IPS-20b (cell line): ENCODE data around the gene ASB12.

ENCODE experiments used
- H3K27ac ChIP-seq: one replicate; pipeline ENCODE4 v1.5.1; 2013; ENCODE audit warnings: low read length
- H3K27me3 ChIP-seq: 2 replicates; pipeline ENCODE4 v1.6.1; 2013; ENCODE audit warnings: mild to moderate bottlenecking, low read length, inconsistent platforms; ENCODE audit not compliant: insufficient read depth
- H3K36me3 ChIP-seq: 2 replicates; pipeline ENCODE4 v1.6.1; 2013; ENCODE audit warnings: low read depth, mild to moderate bottlenecking, inconsistent platforms, low read length, moderate library complexity; ENCODE audit not compliant: insufficient read depth
- H3K4me1 ChIP-seq: 2 replicates; pipeline ENCODE4 v1.6.1; 2013; ENCODE audit warnings: mild to moderate bottlenecking, control low read depth, inconsistent platforms, low read length, moderate library complexity; ENCODE audit not compliant: insufficient read depth
- H3K4me3 ChIP-seq: 2 replicates; pipeline ENCODE4 v1.5.1; 2013; ENCODE audit warnings: mild to moderate bottlenecking, low read length, inconsistent platforms
- H3K9ac ChIP-seq: 2 replicates; pipeline ENCODE4 v1.6.1; 2013; ENCODE audit warnings: low read depth, mild to moderate bottlenecking, inconsistent platforms, low read length, moderate library complexity
- H3K9me3 ChIP-seq: 2 replicates; pipeline ENCODE4 v1.6.1; 2013; ENCODE audit warnings: mild to moderate bottlenecking, low read depth, low read length, inconsistent platforms; ENCODE audit not compliant: insufficient read depth

The ASB12 gene

DNA sequence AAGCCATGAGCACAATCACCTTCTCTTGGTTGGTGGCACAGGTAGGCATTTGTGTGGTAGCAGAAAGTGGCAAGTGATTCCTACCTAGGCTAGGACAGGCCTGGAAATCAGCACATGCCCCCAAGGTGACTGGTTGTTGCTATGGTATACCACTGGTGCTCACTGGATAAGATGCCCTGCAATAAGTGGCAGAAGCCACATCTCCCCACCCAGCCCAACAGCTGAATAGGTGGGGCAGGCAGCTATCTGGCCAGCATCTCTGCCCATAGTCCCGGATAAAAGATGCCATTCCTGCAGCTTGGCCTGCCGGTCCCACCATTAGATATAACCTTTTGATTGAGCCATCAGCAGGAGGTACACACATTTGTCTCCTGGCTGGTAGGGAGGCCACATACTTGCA lies 46.0 kb downstream of the ASB12 start:
- no peaks in the 10 kb centered on the region for H3K9me3 ChIP-seq
- no peak overlapping the region for H3K4me3 ChIP-seq
- H3K27me3 ChIP-seq, result no peaks in the 10 kb centered on the region
- no peak overlapping the region for H3K27ac ChIP-seq
- no peak overlapping the region for H3K9ac ChIP-seq
- H3K36me3 ChIP-seq, result no peaks in the 10 kb centered on the region
- no peaks in the 10 kb centered on the region for H3K4me1 ChIP-seq

- Histone ChIP-seq H3K27ac (no peak overlapping the region), H3K9me3 (no peaks in the 10 kb centered on the region), H3K9ac (no peak overlapping the region), H3K27me3 (no peaks in the 10 kb centered on the region), H3K36me3 (no peaks in the 10 kb centered on the region), H3K4me3 (no peak overlapping the region), H3K4me1 (no peaks in the 10 kb centered on the region)
Observed at GRCh38 chrX:64182208-64182607, 48.2 kb downstream of the ASB12 start.

DNA sequence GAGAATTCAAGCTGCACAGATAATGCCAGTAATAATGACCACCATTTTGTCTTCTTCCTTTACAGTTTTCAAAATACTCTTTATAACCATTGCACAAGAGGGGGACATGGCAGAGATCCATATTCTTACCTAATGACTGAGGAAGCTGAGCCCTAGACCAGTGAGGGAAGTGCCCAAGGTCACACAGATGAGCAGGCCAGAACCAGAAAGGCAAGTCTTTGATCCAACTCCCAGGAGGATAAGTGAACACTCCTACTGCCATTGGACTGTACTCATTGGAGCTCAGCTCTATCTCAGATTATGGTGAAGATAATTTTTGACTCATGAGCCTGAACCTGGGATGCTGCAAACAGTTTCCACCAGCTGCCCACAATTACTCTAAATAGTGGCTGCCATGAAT lies 53.5 kb downstream of the ASB12 start:
- Histone ChIP-seq H3K36me3 (no peaks in the 10 kb centered on the region), H3K4me3 (no peak overlapping the region), H3K4me1 (no peaks in the 10 kb centered on the region), H3K27ac (no peak overlapping the region), H3K9me3 (no peaks in the 10 kb centered on the region), H3K9ac (no peak overlapping the region), H3K27me3 (no peaks in the 10 kb centered on the region)
